GM23338 (cell line): Measurements from ENCODE around the gene TRIM34. TPM values are rescaled to one million over a fixed set of nuclear protein-coding genes. Genes with fewer than 3 reads are reported as not detected.

Source experiments
- ATAC-seq: fragments of 200-7000 bp; cut with Tn5 transposase; 3 replicates; pipeline ENCODE4 v1.9.1; 2020
- DNase-seq: peaks from one replicate; pipeline ENCODE4 v3.0.0-alpha.2; 2015; ENCODE audit warnings: low spot score
- H2AFZ ChIP-seq: fragments of 200-600 bp; sonication (generic); 2 replicates; pipeline ENCODE4 v1.8.0; 2016; ENCODE audit warnings: antibody characterized with exemption, mild to moderate bottlenecking, moderate library complexity
- H3F3A ChIP-seq: fragments of 200-600 bp; sonication (generic); replicated peaks from 2 replicates; pipeline ENCODE4 v1.8.0; 2017; ENCODE audit warnings: antibody characterized with exemption, mixed run types, low read depth
- H3K27ac ChIP-seq: fragments of 200-600 bp; sonication (generic); 2 replicates; pipeline ENCODE4 v1.6.1; 2016; ENCODE audit warnings: low read depth
- H3K27me3 ChIP-seq: fragments of 200-600 bp; sonication (generic); 2 replicates; pipeline ENCODE4 v1.8.0; 2016; ENCODE audit warnings: mild to moderate bottlenecking, mixed run types, moderate library complexity; ENCODE audit not compliant: insufficient read depth
- H3K36me3 ChIP-seq: fragments of 200-600 bp; sonication (generic); 2 replicates; pipeline ENCODE4 v1.8.0; 2016; ENCODE audit warnings: mild to moderate bottlenecking; ENCODE audit not compliant: insufficient read depth
- H3K4me1 ChIP-seq: fragments of 200-600 bp; sonication (generic); 2 replicates; pipeline ENCODE4 v1.8.0; 2016; ENCODE audit warnings: mild to moderate bottlenecking, moderate library complexity; ENCODE audit not compliant: insufficient read depth
- H3K4me2 ChIP-seq: fragments of 200-600 bp; sonication (generic); 2 replicates; pipeline ENCODE4 v1.7.1; 2017; ENCODE audit warnings: mixed run types
- H3K4me3 ChIP-seq: fragments of 200-600 bp; sonication (generic); 2 replicates; pipeline ENCODE4 v1.6.1; 2016; ENCODE audit warnings: mixed run types
- H3K79me2 ChIP-seq: fragments of 200-600 bp; sonication (generic); replicated peaks from 2 replicates; pipeline ENCODE4 v1.8.0; 2017; ENCODE audit warnings: mild to moderate bottlenecking; ENCODE audit not compliant: insufficient read depth
- H3K9me2 ChIP-seq: fragments of 200-600 bp; sonication (generic); 2 replicates; pipeline ENCODE4 v1.8.0; 2017; ENCODE audit not compliant: insufficient read depth
- H4K20me1 ChIP-seq: fragments of 200-600 bp; sonication (generic); replicated peaks from 2 replicates; pipeline ENCODE4 v1.8.0; 2017; ENCODE audit warnings: mild to moderate bottlenecking; ENCODE audit not compliant: insufficient read depth
- H3K27ac Mint-ChIP-seq: 2 replicates; pipeline ENCODE4 v1.8.0; 2020; ENCODE audit warnings: inconsistent platforms, mild to moderate bottlenecking, moderate library complexity, mixed read lengths
- H3K27me3 Mint-ChIP-seq: 3 replicates; pipeline ENCODE4 v1.8.0; 2022; ENCODE audit warnings: low read depth, mild to moderate bottlenecking, moderate library complexity, mixed read lengths, inconsistent platforms; ENCODE audit not compliant: insufficient read depth, poor library complexity
- H3K36me3 Mint-ChIP-seq: 3 replicates; pipeline ENCODE4 v1.8.0; 2021; ENCODE audit warnings: low read depth, mild to moderate bottlenecking, inconsistent platforms, moderate library complexity, mixed read lengths
- H3K4me1 Mint-ChIP-seq: 3 replicates; pipeline ENCODE4 v1.8.0; 2020; ENCODE audit warnings: mild to moderate bottlenecking, inconsistent platforms, mixed read lengths
- H3K4me3 Mint-ChIP-seq: 3 replicates; pipeline ENCODE4 v1.8.0; 2021; ENCODE audit warnings: moderate library complexity, mild to moderate bottlenecking, inconsistent platforms, mixed read lengths
- H3K9me3 Mint-ChIP-seq: 3 replicates; pipeline ENCODE4 v1.8.0; 2020; ENCODE audit warnings: moderate library complexity, mild to moderate bottlenecking, inconsistent platforms, mixed read lengths
- CREB1 ChIP-seq: fragments of 250-450 bp; sonication (Bioruptor Pico); IDR thresholded peaks from 2 replicates; pipeline ENCODE4 v1.5.0; 2020; ENCODE audit warnings: low read depth, mild to moderate bottlenecking, moderate library complexity
- EZH2phosphoT487 ChIP-seq: fragments of 200-600 bp; sonication (generic); IDR thresholded peaks from one replicate; pipeline ENCODE4 v1.8.1; 2018; ENCODE audit warnings: antibody characterized with exemption; ENCODE audit not compliant: unreplicated experiment
- POLR2AphosphoS5 ChIP-seq: IDR thresholded peaks from 2 replicates; pipeline ENCODE4 v1.6.1; 2016; ENCODE audit warnings: antibody characterized with exemption, low read depth
- STAT1 ChIP-seq: IDR thresholded peaks from one replicate; pipeline ENCODE4 v1.6.1; 2016; ENCODE audit warnings: antibody characterized with exemption; ENCODE audit not compliant: unreplicated experiment
- ZNF114 ChIP-seq: fragments of 250-450 bp; sonication (Bioruptor Pico); IDR thresholded peaks from 2 replicates; pipeline ENCODE4 v1.5.0; 2020; ENCODE audit warnings: mild to moderate bottlenecking, moderate library complexity
- long read RNA-seq: library from polyadenylated mRNA; unstranded; transcript quantifications from one replicate; pipeline ENCODE4 v2.0.0, GENCODE V29; 2020; ENCODE audit not compliant: unreplicated experiment
- polyA plus RNA-seq: library from polyadenylated mRNA; unstranded; fragments of >200 nt; fragmentation: Nextera tagmentation; extraction: Ambion mirVana; gene quantifications from 2 replicates; pipeline ENCODE4 v1.2.1, GENCODE V29; 2016
- total RNA-seq: library from RNA; depleted of rRNA; stranded (reverse); fragments of >200 nt; shearing (Covaris generic); gene quantifications from 2 replicates; pipeline ENCODE4 v1.2.3, GENCODE V29; 2014; rRNA removed
- TF ChIP-seq, protein P1 (sequence below): IDR thresholded peaks from 2 replicates; pipeline ENCODE4 v1.6.1; 2016; ENCODE audit warnings: antibody characterized with exemption
- TF ChIP-seq, protein P2 (sequence below): fragments of 250-450 bp; sonication (Bioruptor Pico); IDR thresholded peaks from 2 replicates; pipeline ENCODE4 v1.5.0; 2020; ENCODE audit warnings: mild to moderate bottlenecking, moderate library complexity

The TRIM34 gene, protein sequence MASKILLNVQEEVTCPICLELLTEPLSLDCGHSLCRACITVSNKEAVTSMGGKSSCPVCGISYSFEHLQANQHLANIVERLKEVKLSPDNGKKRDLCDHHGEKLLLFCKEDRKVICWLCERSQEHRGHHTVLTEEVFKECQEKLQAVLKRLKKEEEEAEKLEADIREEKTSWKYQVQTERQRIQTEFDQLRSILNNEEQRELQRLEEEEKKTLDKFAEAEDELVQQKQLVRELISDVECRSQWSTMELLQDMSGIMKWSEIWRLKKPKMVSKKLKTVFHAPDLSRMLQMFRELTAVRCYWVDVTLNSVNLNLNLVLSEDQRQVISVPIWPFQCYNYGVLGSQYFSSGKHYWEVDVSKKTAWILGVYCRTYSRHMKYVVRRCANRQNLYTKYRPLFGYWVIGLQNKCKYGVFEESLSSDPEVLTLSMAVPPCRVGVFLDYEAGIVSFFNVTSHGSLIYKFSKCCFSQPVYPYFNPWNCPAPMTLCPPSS
- total RNA-seq (1.1 and 2.6 TPM in 2 replicates), polyA plus RNA-seq (0.57 and 1.9 TPM in 2 replicates)
- long read RNA-seq = 0 reads

DNA sequence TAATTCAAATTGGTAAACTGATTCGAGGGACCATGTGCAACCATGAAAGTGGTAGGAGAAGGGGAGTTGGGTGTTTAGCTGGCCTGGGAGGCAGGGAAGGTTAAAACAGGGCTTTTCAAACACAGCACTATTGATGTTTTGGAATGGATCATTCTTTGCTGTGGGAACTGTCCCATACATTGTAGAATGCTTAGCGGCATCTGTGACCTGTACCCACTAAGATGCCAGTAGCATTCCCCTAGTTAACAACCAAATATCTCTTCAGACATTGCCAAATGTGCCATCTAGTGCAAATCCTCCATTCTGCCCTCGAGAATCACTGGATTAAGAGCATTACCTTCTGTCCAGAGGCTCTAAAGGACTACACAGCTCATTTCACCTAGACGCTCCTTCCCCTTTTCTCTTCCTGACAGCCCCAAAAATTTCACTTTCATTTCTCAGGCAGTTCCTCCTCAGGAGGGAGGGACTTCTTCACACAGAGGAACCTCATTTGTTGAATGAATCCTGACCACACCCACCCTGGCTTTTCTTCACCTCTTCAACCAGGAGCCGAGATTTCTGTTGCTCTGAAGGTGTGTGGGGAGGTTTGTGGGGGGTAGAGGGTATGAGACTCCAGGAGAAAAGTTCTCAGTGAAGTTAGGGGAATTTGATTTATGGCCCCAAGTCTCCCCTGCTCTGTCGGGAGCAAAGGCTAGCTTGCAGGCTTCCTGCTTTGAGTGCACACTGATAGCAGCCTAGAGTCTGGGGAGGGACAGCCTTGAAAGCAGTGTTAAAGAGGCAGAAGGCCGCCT is at the start of gene TRIM34:
Gene TRIM34 (plus strand): TSS at position 513 of the 791 bp plus-strand sequence. CDS start 7,331 bp downstream, outside the sequence.
- Histone ChIP-seq H3F3A (no peaks in the 10 kb centered on the region), H3K27ac (no peak within 1 kb of the TSS), H4K20me1 (no peaks in the 10 kb centered on the region), H3K4me1 (peaks cover 19% of the 10 kb centered on the region), H3K4me2 (peak within 1 kb of the TSS; percentile 57; the same call in 1 of the 2 replicates), H3K36me3 (no peaks in the 10 kb centered on the region), H3K79me2 (no peaks in the 10 kb centered on the region), H2AFZ (no peak within 1 kb of the TSS; the same call in 1 of the 2 replicates), H3K27me3 (no peaks in the 10 kb centered on the region), H3K9me2 (peaks cover 12% of the 10 kb centered on the region; the same call in 1 of the 2 replicates), H3K4me3 (0 out of 2 replicates have a peak within 1 kb of the TSS, but pooled peaks have one; percentile 11)
- 0 out of 2 replicates have a peak within 1 kb of the TSS, but pooled peaks have one; percentile 62 for H3K27ac Mint-ChIP-seq
- no peaks in the 10 kb centered on the region for H3K27me3 Mint-ChIP-seq
- peak within 1 kb of the TSS; percentile 37; the same call in 2 of the 3 replicates for H3K4me3 Mint-ChIP-seq
- no peaks in the 10 kb centered on the region for H3K36me3 Mint-ChIP-seq
- ATAC-seq = peak; percentile 93
- H3K9me3 Mint-ChIP-seq = 0 out of 3 replicates have a peak, but pooled peaks cover 3% of the 10 kb centered on the region
- peaks cover 31% of the 10 kb centered on the region for H3K4me1 Mint-ChIP-seq
- peak; percentile 76 for DNase-seq
- TF ChIP-seq ZNF114 (CRISPR knock-in tag) (no peak), POLR2AphosphoS5 (0 out of 2 replicates have a peak, but pooled peaks have one; percentile 20), STAT1 (no peak), CREB1 (CRISPR knock-in tag) (no peak), EZH2phosphoT487 (no peak)
- TF ChIP-seq, protein P1, sequence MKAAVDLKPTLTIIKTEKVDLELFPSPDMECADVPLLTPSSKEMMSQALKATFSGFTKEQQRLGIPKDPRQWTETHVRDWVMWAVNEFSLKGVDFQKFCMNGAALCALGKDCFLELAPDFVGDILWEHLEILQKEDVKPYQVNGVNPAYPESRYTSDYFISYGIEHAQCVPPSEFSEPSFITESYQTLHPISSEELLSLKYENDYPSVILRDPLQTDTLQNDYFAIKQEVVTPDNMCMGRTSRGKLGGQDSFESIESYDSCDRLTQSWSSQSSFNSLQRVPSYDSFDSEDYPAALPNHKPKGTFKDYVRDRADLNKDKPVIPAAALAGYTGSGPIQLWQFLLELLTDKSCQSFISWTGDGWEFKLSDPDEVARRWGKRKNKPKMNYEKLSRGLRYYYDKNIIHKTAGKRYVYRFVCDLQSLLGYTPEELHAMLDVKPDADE = no peak
- TF ChIP-seq, protein P2, sequence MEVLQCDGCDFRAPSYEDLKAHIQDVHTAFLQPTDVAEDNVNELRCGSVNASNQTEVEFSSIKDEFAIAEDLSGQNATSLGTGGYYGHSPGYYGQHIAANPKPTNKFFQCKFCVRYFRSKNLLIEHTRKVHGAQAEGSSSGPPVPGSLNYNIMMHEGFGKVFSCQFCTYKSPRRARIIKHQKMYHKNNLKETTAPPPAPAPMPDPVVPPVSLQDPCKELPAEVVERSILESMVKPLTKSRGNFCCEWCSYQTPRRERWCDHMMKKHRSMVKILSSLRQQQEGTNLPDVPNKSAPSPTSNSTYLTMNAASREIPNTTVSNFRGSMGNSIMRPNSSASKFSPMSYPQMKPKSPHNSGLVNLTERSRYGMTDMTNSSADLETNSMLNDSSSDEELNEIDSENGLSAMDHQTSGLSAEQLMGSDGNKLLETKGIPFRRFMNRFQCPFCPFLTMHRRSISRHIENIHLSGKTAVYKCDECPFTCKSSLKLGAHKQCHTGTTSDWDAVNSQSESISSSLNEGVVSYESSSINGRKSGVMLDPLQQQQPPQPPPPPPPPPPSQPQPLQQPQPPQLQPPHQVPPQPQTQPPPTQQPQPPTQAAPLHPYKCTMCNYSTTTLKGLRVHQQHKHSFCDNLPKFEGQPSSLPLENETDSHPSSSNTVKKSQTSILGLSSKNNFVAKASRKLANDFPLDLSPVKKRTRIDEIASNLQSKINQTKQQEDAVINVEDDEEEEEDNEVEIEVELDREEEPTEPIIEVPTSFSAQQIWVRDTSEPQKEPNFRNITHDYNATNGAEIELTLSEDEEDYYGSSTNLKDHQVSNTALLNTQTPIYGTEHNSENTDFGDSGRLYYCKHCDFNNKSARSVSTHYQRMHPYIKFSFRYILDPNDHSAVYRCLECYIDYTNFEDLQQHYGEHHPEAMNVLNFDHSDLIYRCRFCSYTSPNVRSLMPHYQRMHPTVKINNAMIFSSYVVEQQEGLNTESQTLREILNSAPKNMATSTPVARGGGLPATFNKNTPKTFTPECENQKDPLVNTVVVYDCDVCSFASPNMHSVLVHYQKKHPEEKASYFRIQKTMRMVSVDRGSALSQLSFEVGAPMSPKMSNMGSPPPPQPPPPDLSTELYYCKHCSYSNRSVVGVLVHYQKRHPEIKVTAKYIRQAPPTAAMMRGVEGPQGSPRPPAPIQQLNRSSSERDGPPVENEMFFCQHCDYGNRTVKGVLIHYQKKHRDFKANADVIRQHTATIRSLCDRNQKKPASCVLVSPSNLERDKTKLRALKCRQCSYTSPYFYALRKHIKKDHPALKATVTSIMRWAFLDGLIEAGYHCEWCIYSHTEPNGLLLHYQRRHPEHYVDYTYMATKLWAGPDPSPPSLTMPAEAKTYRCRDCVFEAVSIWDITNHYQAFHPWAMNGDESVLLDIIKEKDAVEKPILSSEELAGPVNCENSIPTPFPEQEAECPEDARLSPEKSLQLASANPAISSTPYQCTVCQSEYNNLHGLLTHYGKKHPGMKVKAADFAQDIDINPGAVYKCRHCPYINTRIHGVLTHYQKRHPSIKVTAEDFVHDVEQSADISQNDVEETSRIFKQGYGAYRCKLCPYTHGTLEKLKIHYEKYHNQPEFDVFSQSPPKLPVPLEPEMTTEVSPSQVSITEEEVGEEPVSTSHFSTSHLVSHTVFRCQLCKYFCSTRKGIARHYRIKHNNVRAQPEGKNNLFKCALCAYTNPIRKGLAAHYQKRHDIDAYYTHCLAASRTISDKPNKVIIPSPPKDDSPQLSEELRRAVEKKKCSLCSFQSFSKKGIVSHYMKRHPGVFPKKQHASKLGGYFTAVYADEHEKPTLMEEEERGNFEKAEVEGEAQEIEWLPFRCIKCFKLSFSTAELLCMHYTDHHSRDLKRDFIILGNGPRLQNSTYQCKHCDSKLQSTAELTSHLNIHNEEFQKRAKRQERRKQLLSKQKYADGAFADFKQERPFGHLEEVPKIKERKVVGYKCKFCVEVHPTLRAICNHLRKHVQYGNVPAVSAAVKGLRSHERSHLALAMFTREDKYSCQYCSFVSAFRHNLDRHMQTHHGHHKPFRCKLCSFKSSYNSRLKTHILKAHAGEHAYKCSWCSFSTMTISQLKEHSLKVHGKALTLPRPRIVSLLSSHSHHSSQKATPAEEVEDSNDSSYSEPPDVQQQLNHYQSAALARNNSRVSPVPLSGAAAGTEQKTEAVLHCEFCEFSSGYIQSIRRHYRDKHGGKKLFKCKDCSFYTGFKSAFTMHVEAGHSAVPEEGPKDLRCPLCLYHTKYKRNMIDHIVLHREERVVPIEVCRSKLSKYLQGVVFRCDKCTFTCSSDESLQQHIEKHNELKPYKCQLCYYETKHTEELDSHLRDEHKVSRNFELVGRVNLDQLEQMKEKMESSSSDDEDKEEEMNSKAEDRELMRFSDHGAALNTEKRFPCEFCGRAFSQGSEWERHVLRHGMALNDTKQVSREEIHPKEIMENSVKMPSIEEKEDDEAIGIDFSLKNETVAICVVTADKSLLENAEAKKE (CRISPR knock-in tag) = no peak
